HEK293 (cell line): ENCODE measurements around the gene SLC10A7.

Experiments used
- CTCF ChIA-PET: fragments of 350-600 bp; formaldehyde crosslinking; extraction: SDS; loops from one replicate; lab custom pipeline; 2021; ENCODE audit warnings: antibody characterized with exemption; lab: Yijun Ruan, JAX
- POLR2A ChIA-PET: fragments of 300-600 bp; formaldehyde crosslinking; extraction: SDS; loops from one replicate; lab custom pipeline; 2020; ENCODE audit warnings: antibody characterized with exemption, inconsistent platforms; lab: Yijun Ruan, JAX
- H3K27ac ChIP-seq: fragments of 200-500 bp; sonication (Bioruptor generic); 2 replicates; pipeline ENCODE4 v1.5.1; 2014; ENCODE audit warnings: low read depth, low read length, control low read depth, inconsistent platforms; ENCODE audit errors: extremely low read depth
- H3K36me3 ChIP-seq, 2 experiments: fragments of 200-500 bp in 1 of 2; sonication (Bioruptor generic) in 1 of 2; 1 replicate in 1 of 2; 2 replicates in 1 of 2; pipeline ENCODE4 v1.5.1; 2014 to 2017; ENCODE audit warnings: inconsistent platforms in 2 of 2, low read length in 2 of 2; ENCODE audit not compliant: control insufficient read depth in 2 of 2, insufficient read depth in 1 of 2
- H3K4me1 ChIP-seq: fragments of 200-500 bp; sonication (Bioruptor generic); 2 replicates; pipeline ENCODE4 v1.5.1; 2014; ENCODE audit warnings: mild to moderate bottlenecking, low read length, inconsistent platforms; ENCODE audit not compliant: control insufficient read depth, insufficient read depth
- H3K4me3 ChIP-seq: 2 replicates; pipeline ENCODE4 v1.5.1; 2011; ENCODE audit warnings: low read depth, mild to moderate bottlenecking, control low read depth, low read length, moderate library complexity
- H3K9me3 ChIP-seq: fragments of 200-500 bp; sonication (Bioruptor generic); 2 replicates; pipeline ENCODE4 v1.5.1; 2014; ENCODE audit warnings: low read depth, low read length, inconsistent platforms; ENCODE audit not compliant: control insufficient read depth, insufficient read depth
- BCL6B ChIP-seq: fragments of 450-650 bp; formaldehyde crosslinking; IDR thresholded peaks from 2 replicates; pipeline ENCODE4 v1.5.1; 2017; ENCODE audit warnings: missing biosample characterization, missing genetic modification characterization
- HIC1 ChIP-seq: fragments of 450-650 bp; formaldehyde crosslinking; IDR thresholded peaks from 2 replicates; pipeline ENCODE4 v1.5.1; 2016; ENCODE audit warnings: missing biosample characterization, missing genetic modification characterization
- HOXC10 ChIP-seq: sonication (generic); formaldehyde crosslinking; IDR thresholded peaks from 2 replicates; pipeline ENCODE4 v1.8.1; 2023; ENCODE audit warnings: mild to moderate bottlenecking, missing genetic modification reagents
- KLF16 ChIP-seq: fragments of 450-650 bp; formaldehyde crosslinking; IDR thresholded peaks from 2 replicates; pipeline ENCODE4 v1.5.1; 2017; ENCODE audit warnings: missing biosample characterization, missing genetic modification characterization
- SCRT2 ChIP-seq: fragments of 450-650 bp; formaldehyde crosslinking; IDR thresholded peaks from 2 replicates; pipeline ENCODE4 v1.5.1; 2016; ENCODE audit warnings: missing biosample characterization, missing genetic modification characterization
- ZFP37 ChIP-seq: fragments of 450-650 bp; formaldehyde crosslinking; IDR thresholded peaks from 2 replicates; pipeline ENCODE4 v1.5.1; 2016; ENCODE audit warnings: missing biosample characterization, missing genetic modification characterization
- ZNF148 ChIP-seq: fragments of 450-650 bp; formaldehyde crosslinking; IDR thresholded peaks from 2 replicates; pipeline ENCODE4 v1.5.0; 2017; ENCODE audit warnings: missing biosample characterization, missing genetic modification characterization, borderline replicate concordance
- ZNF18 ChIP-seq: fragments of 450-650 bp; formaldehyde crosslinking; IDR thresholded peaks from 2 replicates; pipeline ENCODE4 v1.5.1; 2016; ENCODE audit warnings: missing biosample characterization, missing genetic modification characterization
- ZNF19 ChIP-seq: fragments of 450-650 bp; formaldehyde crosslinking; IDR thresholded peaks from 2 replicates; pipeline ENCODE4; 2016; ENCODE audit warnings: missing biosample characterization, missing genetic modification characterization, low read depth
- ZNF302 ChIP-seq: fragments of 450-650 bp; formaldehyde crosslinking; IDR thresholded peaks from 2 replicates; pipeline ENCODE4 v1.5.1; 2016; ENCODE audit warnings: missing biosample characterization, missing genetic modification characterization, low read depth
- ZNF350 ChIP-seq: fragments of 450-650 bp; formaldehyde crosslinking; IDR thresholded peaks from 2 replicates; pipeline ENCODE4 v1.5.0; 2017; ENCODE audit warnings: missing biosample characterization, mild to moderate bottlenecking, missing genetic modification characterization
- ZNF366 ChIP-seq: fragments of 450-650 bp; formaldehyde crosslinking; conservative IDR thresholded peaks from 2 replicates; pipeline ENCODE4 v1.5.1; 2016; ENCODE audit warnings: missing biosample characterization, missing genetic modification characterization
- ZNF473 ChIP-seq: fragments of 450-650 bp; formaldehyde crosslinking; IDR thresholded peaks from 2 replicates; pipeline ENCODE4 v1.5.1; 2017; ENCODE audit warnings: missing biosample characterization, missing genetic modification characterization
- ZNF544 ChIP-seq: fragments of 450-650 bp; formaldehyde crosslinking; IDR thresholded peaks from 2 replicates; pipeline ENCODE4 v1.5.0; 2017; ENCODE audit warnings: missing biosample characterization, missing genetic modification characterization
- ZNF596 ChIP-seq: fragments of 450-650 bp; IDR thresholded peaks from 2 replicates; pipeline ENCODE4 v1.5.0; 2018; ENCODE audit warnings: missing biosample characterization, mild to moderate bottlenecking, missing genetic modification characterization, moderate library complexity
- ZNF621 ChIP-seq: fragments of 450-650 bp; formaldehyde crosslinking; IDR thresholded peaks from 2 replicates; pipeline ENCODE4 v1.5.1; 2017; ENCODE audit warnings: missing biosample characterization, missing genetic modification characterization
- ZNF660 ChIP-seq: fragments of 450-650 bp; IDR thresholded peaks from 2 replicates; pipeline ENCODE4 v1.5.1; 2018; ENCODE audit warnings: missing biosample characterization, mild to moderate bottlenecking, missing genetic modification characterization
- ZNF677 ChIP-seq: fragments of 450-650 bp; IDR thresholded peaks from 2 replicates; pipeline ENCODE4 v1.5.0; 2018; ENCODE audit warnings: missing biosample characterization, mild to moderate bottlenecking, missing genetic modification characterization, moderate library complexity
- ZSCAN16 ChIP-seq: fragments of 450-650 bp; formaldehyde crosslinking; IDR thresholded peaks from 2 replicates; pipeline ENCODE4 v1.5.1; 2016; ENCODE audit warnings: missing biosample characterization, missing genetic modification characterization

SLC10A7 gene

GRCh38 chr4:146525754-146526153 is 4.0 kb upstream of the SLC10A7 start:
- Histone ChIP-seq H3K4me3 (no peak overlapping the region), H3K9me3 (no peaks in the 10 kb centered on the region), H3K27ac (no peak overlapping the region), H3K36me3 (no peaks in the 10 kb centered on the region), H3K4me1 (no peaks in the 10 kb centered on the region)
- TF ChIP-seq SCRT2 (tag by site-specific recombination) (no peak), BCL6B (tag by site-specific recombination) (no peak), HIC1 (tag by site-specific recombination) (no peak)
- CTCF ChIA-PET: no interaction called here
- POLR2A ChIA-PET: no interaction called here

GRCh38 chr4:146524663-146525062 is 2.9 kb upstream of the SLC10A7 start:
- H3K4me3 ChIP-seq: no peak overlapping the region
- TF ChIP-seq KLF16: no peak
- TF ChIP-seq, all 188 proteins: peak for 0
- ChIA-PET CTCF (no interaction called here), POLR2A (no interaction called here)
- H3K9me3 ChIP-seq: no peaks in the 10 kb centered on the region
- no peaks in the 10 kb centered on the region; the same call in 1 of the 2 replicates for H3K4me1 ChIP-seq
- no peaks in the 10 kb centered on the region for H3K36me3 ChIP-seq
- H3K27ac ChIP-seq: no peak overlapping the region

GRCh38 chr4:146522869-146523205 is 1.1 kb upstream of the SLC10A7 start:
- TF ChIP-seq ZNF19 (tag by site-specific recombination) (no peak), ZNF621 (no peak), ZNF677 (no peak), ZNF148 (tag by site-specific recombination) (no peak), ZNF350 (no peak), ZNF473 (tag by site-specific recombination) (no peak), ZNF366 (no peak), ZSCAN16 (tag by site-specific recombination) (no peak), HOXC10 (CRISPR knock-in tag) (no peak), ZNF596 (tag by site-specific recombination) (no peak), ZNF302 (tag by site-specific recombination) (no peak), ZNF544 (tag by site-specific recombination) (no peak), ZNF660 (no peak), ZNF18 (tag by site-specific recombination) (no peak), ZFP37 (no peak)
- Histone ChIP-seq H3K4me3 (peak overlapping the region; percentile 87), H3K27ac (no peak overlapping the region; the same call in 1 of the 2 replicates), H3K9me3 (no peaks in the 10 kb centered on the region), H3K4me1 (no peaks in the 10 kb centered on the region; the same call in 1 of the 2 replicates), H3K36me3 (no peaks in the 10 kb centered on the region)
- POLR2A ChIA-PET: no interaction called here
- CTCF ChIA-PET: no interaction called here
